GM13976 (cell line): ENCODE data around the gene TOMM22.

Experiments
- DNase-seq: peaks from one replicate; pipeline ENCODE4 v3.0.0; 2012; ENCODE audit warnings: low spot score
- in situ Hi-C: fragments of 300-500 bp; cut with MboI; formaldehyde crosslinking; loops from one replicate; pipeline ENCODE4 v1.12.0; 2022; ENCODE audit warnings: low sequenced_read_pairs, mixed read lengths, inconsistent platforms; ENCODE audit not compliant: unreplicated experiment
- TF ChIP-seq, protein P1 (sequence below): IDR thresholded peaks from 2 replicates; pipeline ENCODE4 v1.5.1; 2012; ENCODE audit warnings: borderline replicate concordance, mild to moderate bottlenecking; ENCODE audit not compliant: insufficient read depth; ENCODE audit errors: extremely low read depth, missing control alignments, control extremely low read depth

The TOMM22 gene

DNA sequence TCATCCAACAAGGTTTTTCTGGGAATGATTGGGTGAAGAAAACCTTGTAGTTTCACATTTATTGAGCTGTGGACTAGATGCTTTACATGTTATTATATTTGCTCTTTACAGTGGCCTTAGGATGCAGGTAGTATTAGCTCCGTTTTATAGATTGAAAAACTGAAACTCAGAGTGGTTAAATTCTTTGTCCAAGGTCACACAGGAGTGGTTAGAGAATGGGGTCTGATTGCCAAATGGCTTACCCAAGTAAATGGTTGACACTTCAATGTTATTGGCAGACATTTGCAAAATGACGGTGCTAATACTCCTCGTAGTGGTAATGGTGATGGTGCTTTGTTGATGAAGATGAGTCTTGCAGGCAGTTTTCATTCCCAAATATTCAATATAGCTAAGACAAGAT is 26.2 kb downstream of the TOMM22 start:
- in situ Hi-C loops: no loop called here
- no peak for DNase-seq
- TF ChIP-seq, protein P1, sequence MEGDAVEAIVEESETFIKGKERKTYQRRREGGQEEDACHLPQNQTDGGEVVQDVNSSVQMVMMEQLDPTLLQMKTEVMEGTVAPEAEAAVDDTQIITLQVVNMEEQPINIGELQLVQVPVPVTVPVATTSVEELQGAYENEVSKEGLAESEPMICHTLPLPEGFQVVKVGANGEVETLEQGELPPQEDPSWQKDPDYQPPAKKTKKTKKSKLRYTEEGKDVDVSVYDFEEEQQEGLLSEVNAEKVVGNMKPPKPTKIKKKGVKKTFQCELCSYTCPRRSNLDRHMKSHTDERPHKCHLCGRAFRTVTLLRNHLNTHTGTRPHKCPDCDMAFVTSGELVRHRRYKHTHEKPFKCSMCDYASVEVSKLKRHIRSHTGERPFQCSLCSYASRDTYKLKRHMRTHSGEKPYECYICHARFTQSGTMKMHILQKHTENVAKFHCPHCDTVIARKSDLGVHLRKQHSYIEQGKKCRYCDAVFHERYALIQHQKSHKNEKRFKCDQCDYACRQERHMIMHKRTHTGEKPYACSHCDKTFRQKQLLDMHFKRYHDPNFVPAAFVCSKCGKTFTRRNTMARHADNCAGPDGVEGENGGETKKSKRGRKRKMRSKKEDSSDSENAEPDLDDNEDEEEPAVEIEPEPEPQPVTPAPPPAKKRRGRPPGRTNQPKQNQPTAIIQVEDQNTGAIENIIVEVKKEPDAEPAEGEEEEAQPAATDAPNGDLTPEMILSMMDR: no peak

DNA sequence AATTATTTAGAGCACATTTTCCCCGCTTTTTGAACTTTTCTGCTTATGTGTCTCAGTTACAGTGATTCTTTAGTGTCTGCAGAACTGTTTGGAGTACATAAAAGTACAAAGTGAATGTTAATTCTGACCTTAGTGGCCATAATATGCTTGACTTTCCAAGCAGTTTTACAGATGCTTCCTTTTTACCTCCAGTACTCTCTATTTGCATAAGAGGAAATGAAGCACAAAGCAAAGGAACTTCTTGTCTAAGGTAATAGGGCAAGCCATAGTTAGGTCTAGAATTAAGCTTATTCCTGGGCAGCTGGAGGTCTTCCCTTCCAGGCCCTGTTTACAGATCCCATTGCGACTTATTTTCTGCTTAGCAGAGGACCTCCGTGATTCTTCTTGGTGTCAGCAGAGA is 27.5 kb downstream of the TOMM22 start:
- TF ChIP-seq, protein P1: no peak
- in situ Hi-C loops: no loop called here

GRCh38 chr22:38710351-38710750 is 28.6 kb downstream of the TOMM22 start:
- TF ChIP-seq, protein P1: no peak
- in situ Hi-C loops: no loop called here
- DNase-seq: no peak

More for the DNA sequence above, 27.5 kb downstream of the TOMM22 start:
- no peak for DNase-seq

GRCh38 chr22:38710866-38711265 is 29.1 kb downstream of the TOMM22 start:
- TF ChIP-seq, protein P1: no peak

GRCh38 chr22:38712486-38713207 is 30.9 kb downstream of the TOMM22 start:
- in situ Hi-C loops: no loop called here
- DNase-seq: no peak
- TF ChIP-seq, protein P1: no peak

More at GRCh38 chr22:38710866-38711265, 29.1 kb downstream of the TOMM22 start:
- DNase-seq: no peak
- in situ Hi-C loops: no loop called here

DNA sequence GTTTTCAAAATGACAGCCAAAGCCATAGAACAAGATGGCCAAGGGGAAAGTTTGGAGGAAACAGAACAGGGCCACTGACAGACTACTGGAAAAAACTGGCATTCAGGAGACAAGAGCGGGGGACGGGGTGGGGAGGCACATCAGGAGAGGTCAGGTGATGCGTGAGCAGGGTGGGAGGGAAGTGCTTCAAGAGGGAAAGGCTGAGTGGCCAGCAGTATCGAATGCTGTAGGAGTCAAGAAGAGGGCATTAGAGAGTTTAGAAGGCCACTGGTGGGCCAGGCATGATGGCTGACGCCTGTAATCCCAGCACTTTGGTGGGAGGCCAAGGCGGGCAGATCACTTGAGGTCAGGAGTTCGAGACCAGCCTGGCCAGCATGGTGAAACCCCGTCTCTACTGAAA is 32.2 kb downstream of the TOMM22 start:
- TF ChIP-seq, protein P1: no peak
- in situ Hi-C loops: no loop called here
- DNase-seq: no peak
